GM23338 (cell line): ENCODE results near the gene PRKAR1A.

ENCODE experiments used
- CREB1 ChIP-seq: fragments of 250-450 bp; sonication (Bioruptor Pico); IDR thresholded peaks from 2 replicates; pipeline ENCODE4 v1.5.0; 2020; ENCODE audit warnings: low read depth, mild to moderate bottlenecking, moderate library complexity
- CTCF ChIP-seq, 2 experiments: fragments of 200-600 bp in 1 of 2; sonication (generic) in 1 of 2; conservative IDR thresholded peaks; 2 replicates each; pipeline versions ENCODE4 v1.5.1 to v1.6.1; 2016 to 2017; ENCODE audit warnings: antibody characterized with exemption in 2 of 2, low read depth in 2 of 2, mild to moderate bottlenecking in 2 of 2, moderate library complexity in 1 of 2
- ETS1 ChIP-seq: IDR thresholded peaks from 2 replicates; pipeline ENCODE4 v1.6.1; 2016; ENCODE audit warnings: antibody characterized with exemption
- EZH2 ChIP-seq: fragments of 200-600 bp; sonication (generic); IDR thresholded peaks from one replicate; pipeline ENCODE4 v1.8.0; 2017; ENCODE audit warnings: antibody characterized with exemption, mild to moderate bottlenecking, low read depth; ENCODE audit not compliant: unreplicated experiment
- EZH2phosphoT487 ChIP-seq: fragments of 200-600 bp; sonication (generic); IDR thresholded peaks from one replicate; pipeline ENCODE4 v1.8.1; 2018; ENCODE audit warnings: antibody characterized with exemption; ENCODE audit not compliant: unreplicated experiment
- JUNB ChIP-seq: IDR thresholded peaks from one replicate; pipeline ENCODE4 v1.6.1; 2016; ENCODE audit warnings: antibody characterized with exemption; ENCODE audit not compliant: unreplicated experiment
- NANOG ChIP-seq: IDR thresholded peaks from 2 replicates; pipeline ENCODE4 v1.6.1; 2016; ENCODE audit warnings: antibody characterized with exemption, borderline replicate concordance
- POLR2AphosphoS5 ChIP-seq: IDR thresholded peaks from 2 replicates; pipeline ENCODE4 v1.6.1; 2016; ENCODE audit warnings: antibody characterized with exemption, low read depth
- REST ChIP-seq: IDR thresholded peaks from one replicate; pipeline ENCODE4 v1.6.1; 2018; ENCODE audit warnings: antibody characterized with exemption; ENCODE audit not compliant: unreplicated experiment
- ZNF114 ChIP-seq: fragments of 250-450 bp; sonication (Bioruptor Pico); IDR thresholded peaks from 2 replicates; pipeline ENCODE4 v1.5.0; 2020; ENCODE audit warnings: mild to moderate bottlenecking, moderate library complexity
- ZNF331 ChIP-seq: fragments of 250-450 bp; sonication (Bioruptor Pico); IDR thresholded peaks from 2 replicates; pipeline ENCODE4 v1.5.0; 2020; ENCODE audit warnings: low read depth, mild to moderate bottlenecking, moderate library complexity
- ZNF462 ChIP-seq: fragments of 250-450 bp; sonication (Bioruptor Pico); IDR thresholded peaks from 2 replicates; pipeline ENCODE4 v1.5.0; 2020; ENCODE audit warnings: mild to moderate bottlenecking, moderate library complexity

GRCh38 chr17:68567035-68567434, 54.8 kb downstream of the PRKAR1A start:
- TF ChIP-seq POLR2AphosphoS5 (no peak), EZH2 (no peak), CTCF (conservative IDR thresholded peaks at IDR 0.05; ENCODE audit: low read depth in 2 of 2) (no peak), ZNF114 (no peak), CREB1 (CRISPR knock-in tag) (no peak), NANOG (no peak), EZH2phosphoT487 (no peak), REST (no peak), JUNB (no peak), ZNF331 (CRISPR knock-in tag) (no peak), ZNF462 (CRISPR knock-in tag) (no peak), ETS1 (no peak)
